Left ventricle myocardium inferior (tissue), 1 donor: ENCODE results near the gene TNIK. TPM values are rescaled to one million over a fixed set of nuclear protein-coding genes. Genes with fewer than 3 reads are reported as not detected.

Experiments
- DNase-seq: peaks from one replicate; pipeline ENCODE4 v3.0.0-alpha.2; 2020
- H3K27ac ChIP-seq: fragments of 200-600 bp; replicated peaks from 2 replicates; pipeline ENCODE4 v1.8.0; 2021
- H3K27me3 ChIP-seq: fragments of 200-600 bp; 2 replicates; pipeline ENCODE4 v1.8.0; 2021; ENCODE audit warnings: low read depth
- H3K36me3 ChIP-seq: fragments of 200-600 bp; 2 replicates; pipeline ENCODE4 v1.8.0; 2021
- H3K4me1 ChIP-seq: fragments of 200-600 bp; 2 replicates; pipeline ENCODE4 v1.8.0; 2021
- H3K4me3 ChIP-seq: fragments of 200-600 bp; 2 replicates; pipeline ENCODE4 v1.8.0; 2021; ENCODE audit warnings: mild to moderate bottlenecking, moderate library complexity
- H3K9me3 ChIP-seq: fragments of 200-600 bp; replicated peaks from 2 replicates; pipeline ENCODE4 v1.8.0; 2021
- CTCF ChIP-seq: fragments of 200-600 bp; IDR thresholded peaks from 2 replicates; pipeline ENCODE4 v1.8.0; 2021; ENCODE audit warnings: antibody characterized with exemption, mild to moderate bottlenecking, borderline replicate concordance
- intact Hi-C: fragments of 100-400 bp; cut with micrococcal nuclease; formaldehyde crosslinking; loops from one replicate; pipeline ENCODE4 v1.11.0; 2022
- microRNA-seq: library from miRNA; unstranded; fragments of <30 nt; microRNA quantifications from one replicate; pipeline ENCODE4 v1.2.0, GENCODE V29; 2020
- total RNA-seq: library from RNA; stranded (reverse); fragmentation: NEBNext Ultra II Directional; extraction: Animal tissue kit (Norgen Biotek cat#: 25700); gene quantifications from one replicate; pipeline ENCODE4 v1.2.1, GENCODE V29; 2021
- donor health status: DM: no; HTN: yes; CAD: no; lungs with severe emphysema.

TNIK gene
- total RNA-seq, 1 donor from 2014 or later: 28.6 TPM

- DNase-seq: no peak
- intact Hi-C loops: no loop called here
- Histone ChIP-seq H3K9me3 (no peaks in the 10 kb centered on the region), H3K4me3 (no peak overlapping the region), H3K4me1 (no peaks in the 10 kb centered on the region), H3K27me3 (no peaks in the 10 kb centered on the region), H3K36me3 (no peaks in the 10 kb centered on the region), H3K27ac (no peak overlapping the region)
- TF ChIP-seq CTCF: no peak
Measured at GRCh38 chr3:171013822-171014748, 446.1 kb downstream of the TNIK start.

- Histone ChIP-seq H3K4me1 (no peaks in the 10 kb centered on the region), H3K27ac (no peak overlapping the region), H3K9me3 (no peaks in the 10 kb centered on the region), H3K27me3 (no peaks in the 10 kb centered on the region), H3K36me3 (no peaks in the 10 kb centered on the region), H3K4me3 (no peak overlapping the region)
- DNase-seq: no peak
- intact Hi-C loops: no loop called here
- no peak for TF ChIP-seq CTCF
Measured at GRCh38 chr3:171011873-171012336, 448.3 kb downstream of the TNIK start.

Small RNA genes within 50 kb of the gene (microRNA-seq; reads per million reads assigned to microRNA genes)
- not detected for gene MIR569
